HTR-8/SVneo (cell line): ENCODE measurements around the gene ANKDD1A.

ENCODE experiments used
- DNase-seq: peaks from one replicate; pipeline ENCODE4 v3.0.0; 2011; ENCODE audit warnings: low spot score, mixed read lengths; ENCODE audit not compliant: insufficient read length
- FAIRE-seq: peaks from 2 replicates; lab custom pipeline; 2011; peaks lifted over from hg19 to GRCh38; lab: Jason Lieb, UNC

Gene ANKDD1A

GRCh38 chr15:65006876-65007275, 95.2 kb downstream of the ANKDD1A start:
- DNase-seq, result no peak
- no peak for FAIRE-seq
